Measurements from ENCODE around the gene RPS24.
"Not testable (repeated sequence)": the region's sequence is repeated elsewhere in the genome, so short reads cannot be mapped to it uniquely, and the experiment has no call there.

The RPS24 gene

DNA sequence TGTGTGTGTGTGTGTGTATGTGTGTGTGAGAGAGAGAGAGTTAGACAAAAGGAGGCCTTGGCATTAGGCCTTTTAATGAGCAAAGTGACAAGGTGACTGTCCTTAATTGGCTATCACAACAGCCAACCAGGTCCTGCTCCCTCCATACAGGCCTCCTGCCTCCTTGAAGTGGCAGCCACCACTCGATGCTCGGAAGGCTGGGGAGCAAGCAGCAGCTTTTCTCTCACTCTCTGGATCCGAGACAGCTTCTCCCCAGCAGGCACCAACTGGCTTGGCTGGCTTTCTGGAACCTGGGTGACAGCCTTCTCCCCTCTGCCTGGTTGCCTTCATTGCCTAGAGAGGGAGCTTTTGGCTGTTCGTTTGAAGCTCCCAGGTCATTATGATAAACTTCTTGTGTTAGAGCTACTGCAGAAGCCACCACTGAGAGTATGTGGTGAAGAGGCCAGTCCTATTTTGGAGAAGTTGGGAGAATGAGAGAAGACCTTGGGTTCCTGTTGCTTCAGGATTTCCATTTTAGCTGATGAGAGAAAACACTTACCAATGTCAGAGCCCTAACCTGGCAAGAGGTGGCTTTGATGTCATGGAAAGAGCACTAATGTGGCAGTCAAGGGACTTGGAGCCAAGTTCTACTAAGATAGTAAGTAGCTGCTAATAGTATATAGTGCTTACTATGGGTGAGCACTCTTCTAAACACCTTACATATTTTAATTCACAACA, 37.6 kb downstream of the RPS24 start:
- in situ Hi-C loops (cut with MboI; ENCODE audit: low pct_unique_long_range_greater_than_20kb, low sequenced_read_pairs), result no loop called here

DNA sequence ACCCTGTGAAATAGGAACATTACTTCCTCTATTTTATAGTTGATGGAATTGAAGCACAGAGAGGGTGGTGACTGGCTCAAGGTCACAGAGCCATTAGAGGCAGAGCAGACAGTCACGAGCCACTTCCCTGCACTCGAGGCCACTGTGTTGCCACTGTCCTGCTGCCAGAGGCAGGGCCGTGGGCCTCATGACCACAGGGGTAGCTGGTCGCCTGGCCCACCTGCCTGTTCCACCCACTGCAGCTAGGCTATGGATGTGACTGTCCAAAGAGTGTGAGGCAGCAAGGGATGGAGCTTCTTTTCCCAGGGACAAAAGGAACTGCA, 38.2 kb downstream of the RPS24 start:
- no peak for DNase-seq
- in situ Hi-C loops (cut with MboI; ENCODE audit: low pct_unique_long_range_greater_than_20kb, low sequenced_read_pairs), result no loop called here

More for the DNA sequence above, 37.6 kb downstream of the RPS24 start:
- no peak for DNase-seq

DNA sequence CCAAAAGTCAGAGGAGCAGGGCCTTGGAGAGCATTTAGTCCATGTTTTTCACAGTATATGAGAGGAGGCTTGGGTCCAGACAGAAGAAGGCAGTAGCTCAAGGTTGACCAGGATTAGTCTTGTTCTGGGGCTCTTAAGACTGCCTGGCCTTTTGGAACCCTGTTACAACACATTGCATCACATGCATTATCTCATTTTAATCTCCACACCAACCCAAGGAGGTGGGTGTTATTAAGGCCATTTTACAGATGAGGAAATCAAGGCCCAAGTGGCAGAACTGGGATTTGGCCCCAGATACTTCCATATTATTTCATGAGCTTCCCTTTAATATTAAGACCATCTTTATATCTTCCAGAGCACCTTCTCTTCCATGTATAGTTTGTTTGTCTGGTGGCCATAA, 38.8 kb downstream of the RPS24 start:
- DNase-seq, result no peak
- in situ Hi-C loops (cut with MboI; ENCODE audit: low pct_unique_long_range_greater_than_20kb, low sequenced_read_pairs), result no loop called here

DNA sequence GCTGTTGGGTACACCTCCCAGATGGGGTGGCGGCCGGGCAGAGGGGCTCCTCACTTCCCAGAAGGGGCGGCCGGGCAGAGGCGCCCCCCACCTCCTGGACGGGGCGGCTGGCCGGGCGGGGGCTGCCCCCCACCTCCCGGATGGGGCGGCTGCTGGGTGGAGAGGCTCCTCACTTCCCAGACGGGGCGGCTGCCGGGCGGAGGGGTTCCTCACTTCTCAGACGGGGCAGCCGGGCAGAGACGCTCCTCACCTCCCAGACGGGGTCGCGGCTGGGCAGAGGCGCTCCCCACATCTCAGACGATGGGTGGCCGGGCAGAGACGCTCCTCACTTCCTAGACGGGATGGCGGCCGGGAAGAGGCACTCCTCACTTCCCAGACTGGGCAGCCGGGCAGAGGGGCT, 42.1 kb downstream of the RPS24 start:
- DNase-seq; in situ Hi-C loops (cut with MboI; ENCODE audit: low pct_unique_long_range_greater_than_20kb, low sequenced_read_pairs): not testable (repeated sequence)

DNA sequence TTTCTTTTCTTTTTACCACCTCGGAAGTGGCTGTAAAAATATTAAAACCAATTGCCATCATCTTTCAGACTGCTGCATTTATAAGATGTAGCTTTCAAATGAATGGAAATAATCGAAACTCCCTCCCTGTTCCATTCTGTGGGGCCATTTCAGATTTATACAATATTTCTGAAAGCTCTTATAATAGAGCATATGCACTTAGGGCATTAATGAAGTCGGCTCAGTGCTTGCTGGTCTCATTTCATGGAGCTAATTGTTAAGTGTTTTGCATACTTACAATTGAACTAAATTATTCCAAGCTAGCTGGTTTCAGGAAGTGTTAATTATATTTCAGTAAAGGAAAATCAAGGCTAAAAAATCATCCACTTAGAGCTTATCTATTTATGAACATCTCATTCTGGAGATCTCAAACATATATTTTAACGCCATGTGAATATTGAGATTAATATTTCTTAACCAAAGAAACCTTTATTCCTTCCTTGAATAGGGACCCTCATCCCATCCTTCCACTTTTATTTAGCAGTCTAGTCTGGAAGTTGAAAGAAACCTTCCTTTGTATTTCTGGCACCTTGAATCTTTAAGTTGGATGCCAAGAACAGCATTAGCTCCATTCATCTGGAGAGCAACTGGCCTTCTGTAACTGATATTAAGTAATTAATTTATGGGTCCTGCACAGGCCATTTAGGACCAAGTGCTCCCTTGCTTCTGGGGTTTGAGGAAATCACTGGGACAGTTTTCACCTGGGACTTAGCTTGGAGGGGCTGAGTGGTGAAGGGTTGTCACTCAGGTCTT, 45.1 kb downstream of the RPS24 start:
- in situ Hi-C loops (cut with MboI; ENCODE audit: low pct_unique_long_range_greater_than_20kb, low sequenced_read_pairs), result no loop called here
- DNase-seq, result no peak

DNA sequence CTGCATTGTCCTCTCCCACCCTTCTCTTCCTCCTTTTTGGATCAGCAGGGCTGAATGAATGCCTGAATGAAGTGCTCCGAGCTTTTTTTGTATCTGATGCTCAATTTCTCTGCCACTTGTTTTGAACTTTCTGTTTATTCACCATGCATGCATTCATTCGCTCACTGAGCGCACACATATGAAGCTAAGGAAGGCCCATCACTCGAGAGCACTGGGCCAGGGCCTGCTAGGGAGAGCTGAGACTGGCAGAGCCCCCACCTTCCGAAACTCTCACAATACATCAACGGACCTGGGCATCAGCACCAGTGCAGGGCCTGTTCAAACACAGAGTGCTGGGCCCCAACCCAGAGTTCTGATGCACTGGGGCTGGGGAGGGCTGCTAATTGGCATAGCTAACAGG, 45.7 kb downstream of the RPS24 start:
- in situ Hi-C loops (cut with MboI; ENCODE audit: low pct_unique_long_range_greater_than_20kb, low sequenced_read_pairs), result no loop called here
- no peak for DNase-seq

DNA sequence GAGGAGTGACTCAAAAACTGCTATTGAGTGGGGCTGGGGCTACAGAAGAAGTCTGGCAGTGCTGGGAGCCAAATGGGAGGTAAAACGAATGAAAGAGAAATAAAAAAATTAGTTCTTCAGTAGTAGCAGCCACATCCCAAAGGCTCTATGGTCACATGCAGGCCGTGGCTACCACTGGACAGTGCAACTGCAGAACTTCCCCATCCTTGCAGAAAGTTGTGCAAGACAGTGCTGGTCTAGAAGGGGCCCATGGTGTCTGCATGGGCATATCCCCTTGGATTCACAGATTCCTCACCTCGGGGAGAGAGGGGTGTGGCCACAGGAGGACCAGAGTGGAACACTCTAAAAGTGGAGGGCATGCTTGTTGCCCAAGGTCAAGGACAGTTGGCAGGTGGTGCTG, 47.6 kb downstream of the RPS24 start:
- DNase-seq, result no peak
- in situ Hi-C loops (cut with MboI; ENCODE audit: low pct_unique_long_range_greater_than_20kb, low sequenced_read_pairs), result no loop called here

DNA sequence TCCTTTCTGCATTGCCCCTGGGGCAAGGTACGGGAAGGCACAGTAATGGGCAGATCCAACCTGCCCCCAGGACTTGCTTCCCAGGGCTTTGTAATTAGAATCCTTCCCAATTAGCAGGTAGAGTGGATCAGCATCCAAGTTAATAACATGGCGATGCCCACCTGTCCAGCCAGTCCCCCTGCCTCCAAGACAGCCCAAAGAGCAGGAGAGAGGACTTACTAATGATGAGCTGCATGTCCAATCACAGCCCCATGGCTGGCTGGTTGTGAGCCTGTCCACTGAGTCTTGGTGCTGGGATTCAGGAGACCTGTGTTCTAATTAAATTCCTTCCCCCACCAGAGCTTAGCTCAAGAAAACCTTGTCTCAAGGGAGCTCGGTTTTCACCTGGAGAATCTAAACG, 49.0 kb downstream of the RPS24 start:
- in situ Hi-C loops (cut with MboI; ENCODE audit: low pct_unique_long_range_greater_than_20kb, low sequenced_read_pairs), result no loop called here

More for the DNA sequence above, 49.0 kb downstream of the RPS24 start:
- no peak for DNase-seq
